ENCODE data around the gene LRRC38.
"Not testable (repeated sequence)": the region's sequence is repeated elsewhere in the genome, so short reads cannot be mapped to it uniquely, and the experiment has no call there.

LRRC38 gene

DNA sequence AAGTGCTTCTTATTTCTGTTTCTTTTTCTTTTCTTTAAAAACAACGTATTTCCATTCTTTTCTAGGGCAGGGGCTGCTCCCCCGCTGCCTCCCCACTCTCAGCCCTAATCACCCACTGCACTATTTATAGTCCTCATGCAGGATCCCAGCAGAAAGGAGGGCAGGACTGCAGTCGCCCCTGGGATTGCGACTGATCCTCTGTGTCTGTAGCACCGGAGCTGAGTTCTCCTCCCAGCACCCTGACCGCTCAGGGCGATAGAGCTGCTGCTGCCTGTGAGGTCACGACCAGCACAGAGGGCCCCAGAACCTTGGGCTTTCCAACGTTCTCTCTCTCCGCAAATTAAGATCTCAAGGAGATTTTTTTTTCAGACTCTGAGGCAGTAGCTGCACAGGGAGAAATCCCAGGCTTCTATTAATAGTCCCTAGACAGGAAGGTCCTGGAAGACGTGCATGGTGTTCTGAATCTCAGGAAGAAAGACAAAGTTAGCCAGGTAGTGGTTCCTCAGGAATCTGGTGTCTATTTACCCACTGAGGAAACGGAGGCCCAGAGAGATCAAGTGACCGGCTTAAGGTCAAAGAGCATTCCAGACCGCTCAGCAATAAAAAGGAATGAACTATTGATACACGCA is 56.8 kb downstream of the LRRC38 start:
- no peak for DNase-seq

- no peak for DNase-seq
Measured at GRCh38 chr1:13451399-13451965, 62.3 kb downstream of the LRRC38 start.

- DNase-seq, result no peak
Measured at GRCh38 chr1:13450204-13450603, 63.6 kb downstream of the LRRC38 start.

- no peak for DNase-seq
Measured at GRCh38 chr1:13443335-13443979, 70.3 kb downstream of the LRRC38 start.

- DNase-seq, result not testable (repeated sequence)
Measured at GRCh38 chr1:13439104-13439783, 74.6 kb downstream of the LRRC38 start.

- DNase-seq, result no peak
Measured at GRCh38 chr1:13435458-13435857, 78.3 kb downstream of the LRRC38 start.

DNA sequence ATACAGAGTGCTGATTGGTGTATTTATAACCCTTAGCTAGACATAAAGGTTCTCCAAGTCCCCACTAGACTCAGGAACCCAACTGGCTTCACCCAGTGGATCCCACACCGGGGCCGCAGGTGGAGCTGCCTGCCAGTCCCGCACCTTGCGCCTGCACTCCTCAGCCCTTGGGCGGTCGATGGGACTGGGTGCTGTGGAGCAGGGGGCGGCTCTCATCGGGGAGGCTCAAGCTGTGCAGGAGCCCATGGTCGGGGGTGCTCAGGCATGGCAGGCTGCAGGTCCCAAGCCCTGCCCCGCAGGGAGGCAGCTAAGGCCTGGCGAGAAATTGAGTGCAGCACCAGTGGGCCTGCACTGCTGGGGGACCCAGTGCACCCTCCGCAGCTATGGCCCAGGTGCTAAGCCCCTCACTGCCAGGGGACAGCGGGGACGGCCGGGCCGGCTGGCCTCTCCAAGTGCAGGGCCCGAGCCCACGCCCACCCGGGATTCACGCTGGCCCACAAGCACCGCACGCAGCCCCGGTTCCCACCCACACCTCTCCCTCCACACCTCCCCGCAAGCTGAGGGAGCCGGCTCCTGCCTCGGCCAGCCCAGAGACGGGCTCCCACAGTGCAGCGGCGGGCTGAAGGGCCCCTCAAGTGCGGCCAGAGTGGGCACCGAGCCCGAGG is 80.0 kb downstream of the LRRC38 start:
- not testable (repeated sequence) for DNase-seq

DNA sequence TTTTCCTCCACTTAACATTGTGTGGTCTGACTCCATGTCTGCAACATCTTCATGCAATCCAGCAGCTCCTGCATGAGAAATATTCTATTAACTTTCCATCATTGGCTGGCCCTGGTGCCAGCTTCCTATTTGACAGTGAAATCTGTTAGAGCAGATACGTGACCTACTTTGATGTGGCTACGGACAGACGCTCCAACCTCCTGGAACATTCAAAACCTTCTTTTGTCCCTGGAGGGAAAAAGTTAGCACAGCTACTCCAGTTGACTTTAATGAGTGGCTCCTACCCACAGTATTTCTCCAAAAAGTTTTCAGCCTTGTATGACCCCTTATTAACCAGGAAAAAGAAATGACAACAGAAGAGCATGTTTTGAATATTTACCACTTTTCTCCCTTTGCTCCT is 81.6 kb downstream of the LRRC38 start:
- no peak for DNase-seq

DNA sequence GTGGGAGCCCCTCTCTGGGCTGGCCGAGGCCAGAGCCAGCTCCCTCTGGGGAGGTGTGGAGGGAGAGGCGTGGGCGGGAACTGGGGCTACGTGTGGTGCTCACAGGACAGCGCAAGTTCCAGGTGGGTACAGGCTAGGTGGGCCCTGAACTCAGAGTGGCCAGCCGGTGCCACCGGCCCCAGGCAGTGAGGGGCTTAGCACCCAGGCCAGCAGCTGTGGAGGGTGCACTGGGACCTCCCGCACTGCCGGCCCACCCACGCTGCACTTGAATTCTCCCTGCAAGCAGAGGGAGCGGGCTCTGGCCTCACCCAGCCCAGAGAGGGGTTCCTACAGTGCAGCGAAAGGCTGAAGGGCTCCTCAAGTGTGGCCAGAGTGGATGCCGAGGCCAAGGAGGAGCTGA is 83.3 kb downstream of the LRRC38 start:
- DNase-seq, result no peak
